Calu3 (cell line): ENCODE data around the gene TMEM168. TPM values are rescaled to one million over a fixed set of nuclear protein-coding genes. Genes with fewer than 3 reads are reported as not detected.

Source experiments
- BruUV-seq: library from RNA; stranded (reverse); fragments of 400-500 nt; replicated peaks from 2 replicates; lab custom pipeline; 2021; lab: Mats Ljungman, UMichigan
- CTCF ChIA-PET: fragments of 300-600 bp; sonication (Branson Sonifier 250); formaldehyde crosslinking; loops from one replicate; lab custom pipeline; 2022; ENCODE audit warnings: antibody characterized with exemption; lab: Charles Lee
- DNase-seq: peaks from one replicate; pipeline ENCODE4 v3.0.0; 2022
- H3K27ac Mint-ChIP-seq: one replicate; pipeline ENCODE4 v1.8.0; 2022; ENCODE audit warnings: mixed read lengths; ENCODE audit not compliant: unreplicated experiment
- H3K27me3 Mint-ChIP-seq: one replicate; pipeline ENCODE4 v1.8.0; 2022; ENCODE audit warnings: mixed read lengths; ENCODE audit not compliant: unreplicated experiment
- H3K36me3 Mint-ChIP-seq: one replicate; pipeline ENCODE4 v1.8.0; 2022; ENCODE audit warnings: mild to moderate bottlenecking, moderate library complexity, mixed read lengths; ENCODE audit not compliant: insufficient read depth, unreplicated experiment
- H3K4me1 Mint-ChIP-seq: one replicate; pipeline ENCODE4 v1.8.0; 2022; ENCODE audit warnings: mild to moderate bottlenecking, low read depth, mixed read lengths; ENCODE audit not compliant: unreplicated experiment
- H3K4me3 Mint-ChIP-seq: one replicate; pipeline ENCODE4 v1.8.0; 2022; ENCODE audit warnings: mild to moderate bottlenecking, low read depth, moderate library complexity, mixed read lengths; ENCODE audit not compliant: unreplicated experiment
- H3K9me3 Mint-ChIP-seq: one replicate; pipeline ENCODE4 v1.8.0; 2022; ENCODE audit warnings: low read depth, mixed read lengths; ENCODE audit not compliant: unreplicated experiment
- intact Hi-C: fragments of 100-400 bp; cut with micrococcal nuclease; formaldehyde crosslinking; loops from one replicate; pipeline ENCODE4 v1.10.0; 2022; ENCODE audit not compliant: unreplicated experiment
- total RNA-seq: library from RNA; stranded (reverse); gene quantifications from 2 replicates; pipeline ENCODE4 v1.2.3, GENCODE V29; 2022
- TF ChIP-seq, protein P1 (sequence below): fragments of 200-600 bp; IDR thresholded peaks from one replicate; pipeline ENCODE4 v1.8.0; 2022; ENCODE audit warnings: antibody characterized with exemption; ENCODE audit not compliant: unreplicated experiment

Gene TMEM168
- total RNA-seq, 1 experiment from 2014 or later, result 20.6 TPM

DNA sequence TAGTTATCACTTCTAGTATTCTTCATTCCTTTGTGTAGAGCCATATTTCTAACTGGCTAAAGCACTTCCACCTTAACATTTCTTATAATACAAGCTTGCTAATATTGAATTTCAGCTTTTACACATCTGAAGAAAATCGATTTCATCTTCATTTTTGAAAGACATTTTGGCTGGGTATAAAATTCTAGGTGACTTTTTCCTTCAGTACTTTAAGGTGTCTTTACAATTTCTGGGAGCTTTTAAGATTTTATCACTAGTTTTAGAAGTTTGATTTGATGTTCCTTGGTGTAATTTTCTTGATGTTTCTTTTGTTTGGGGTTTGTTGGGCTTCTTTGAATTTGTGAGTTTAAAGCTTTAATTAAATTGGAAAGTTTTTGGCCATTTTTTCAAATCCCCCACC is 38.5 kb upstream of the TMEM168 start:
- Mint-ChIP-seq H3K4me1 (no peaks in the 10 kb centered on the region), H3K27ac (no peak overlapping the region), H3K36me3 (no peaks in the 10 kb centered on the region), H3K27me3 (no peaks in the 10 kb centered on the region), H3K4me3 (no peak overlapping the region), H3K9me3 (peaks cover 4% of the 10 kb centered on the region)
- DNase-seq, result no peak
- BruUV-seq, result no TSS peak
- CTCF ChIA-PET, result no interaction called here
- intact Hi-C loops, result no loop called here
- TF ChIP-seq, protein P1, sequence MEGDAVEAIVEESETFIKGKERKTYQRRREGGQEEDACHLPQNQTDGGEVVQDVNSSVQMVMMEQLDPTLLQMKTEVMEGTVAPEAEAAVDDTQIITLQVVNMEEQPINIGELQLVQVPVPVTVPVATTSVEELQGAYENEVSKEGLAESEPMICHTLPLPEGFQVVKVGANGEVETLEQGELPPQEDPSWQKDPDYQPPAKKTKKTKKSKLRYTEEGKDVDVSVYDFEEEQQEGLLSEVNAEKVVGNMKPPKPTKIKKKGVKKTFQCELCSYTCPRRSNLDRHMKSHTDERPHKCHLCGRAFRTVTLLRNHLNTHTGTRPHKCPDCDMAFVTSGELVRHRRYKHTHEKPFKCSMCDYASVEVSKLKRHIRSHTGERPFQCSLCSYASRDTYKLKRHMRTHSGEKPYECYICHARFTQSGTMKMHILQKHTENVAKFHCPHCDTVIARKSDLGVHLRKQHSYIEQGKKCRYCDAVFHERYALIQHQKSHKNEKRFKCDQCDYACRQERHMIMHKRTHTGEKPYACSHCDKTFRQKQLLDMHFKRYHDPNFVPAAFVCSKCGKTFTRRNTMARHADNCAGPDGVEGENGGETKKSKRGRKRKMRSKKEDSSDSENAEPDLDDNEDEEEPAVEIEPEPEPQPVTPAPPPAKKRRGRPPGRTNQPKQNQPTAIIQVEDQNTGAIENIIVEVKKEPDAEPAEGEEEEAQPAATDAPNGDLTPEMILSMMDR, result no peak

DNA sequence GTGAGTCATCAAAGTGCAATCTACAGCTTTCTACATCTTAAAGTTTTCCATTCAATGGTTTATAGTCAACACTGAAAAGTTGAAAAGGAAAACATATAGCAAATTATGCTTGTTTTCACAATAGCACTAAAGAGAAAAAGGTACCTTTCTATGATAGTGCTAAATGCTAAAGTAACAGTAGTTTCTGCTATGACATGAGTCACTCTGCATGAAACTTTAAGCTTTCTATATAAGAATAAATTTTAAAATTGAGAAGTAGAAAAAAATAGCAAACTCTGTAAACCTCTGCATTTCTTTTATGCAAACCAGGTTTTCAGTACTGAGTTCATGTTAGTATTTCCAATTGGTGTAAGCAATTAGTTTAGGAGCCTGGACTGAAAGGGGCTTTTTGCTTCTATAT is 31.2 kb upstream of the TMEM168 start:
- Mint-ChIP-seq H3K36me3 (no peaks in the 10 kb centered on the region), H3K4me1 (no peaks in the 10 kb centered on the region), H3K4me3 (no peak overlapping the region), H3K27me3 (no peaks in the 10 kb centered on the region), H3K27ac (no peak overlapping the region), H3K9me3 (no peaks in the 10 kb centered on the region)
- BruUV-seq, result no TSS peak
- intact Hi-C loops, result no loop called here
- no peak for DNase-seq
- TF ChIP-seq, protein P1, result no peak
- CTCF ChIA-PET, result no interaction called here

DNA sequence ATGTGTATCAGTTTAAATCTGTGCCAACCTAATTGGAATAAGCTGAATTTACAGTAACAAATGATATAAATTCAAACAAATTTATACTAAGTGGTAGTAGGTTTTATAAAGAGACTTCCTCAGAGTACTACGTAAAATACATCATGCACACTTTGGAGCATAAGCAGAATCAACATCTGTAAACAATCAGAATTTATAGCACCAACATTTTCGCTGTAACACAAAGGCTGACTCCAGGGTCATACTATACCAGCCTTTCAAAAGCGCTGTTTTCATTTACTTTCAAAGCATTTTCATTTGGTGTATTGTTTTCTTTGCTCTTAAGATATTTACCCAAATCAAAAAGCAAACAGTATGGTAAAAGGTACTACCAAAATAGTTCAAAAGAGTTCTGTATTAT is 29.3 kb upstream of the TMEM168 start:
- no peaks in the 10 kb centered on the region for H3K36me3 Mint-ChIP-seq
- no peak for DNase-seq
- CTCF ChIA-PET, result no interaction called here
- H3K27me3 Mint-ChIP-seq, result no peaks in the 10 kb centered on the region
- no TSS peak for BruUV-seq
- no peaks in the 10 kb centered on the region for H3K9me3 Mint-ChIP-seq
- H3K27ac Mint-ChIP-seq, result no peak overlapping the region
- no peak overlapping the region for H3K4me3 Mint-ChIP-seq
- no peaks in the 10 kb centered on the region for H3K4me1 Mint-ChIP-seq
- TF ChIP-seq, protein P1, result no peak
- intact Hi-C loops, result no loop called here

DNA sequence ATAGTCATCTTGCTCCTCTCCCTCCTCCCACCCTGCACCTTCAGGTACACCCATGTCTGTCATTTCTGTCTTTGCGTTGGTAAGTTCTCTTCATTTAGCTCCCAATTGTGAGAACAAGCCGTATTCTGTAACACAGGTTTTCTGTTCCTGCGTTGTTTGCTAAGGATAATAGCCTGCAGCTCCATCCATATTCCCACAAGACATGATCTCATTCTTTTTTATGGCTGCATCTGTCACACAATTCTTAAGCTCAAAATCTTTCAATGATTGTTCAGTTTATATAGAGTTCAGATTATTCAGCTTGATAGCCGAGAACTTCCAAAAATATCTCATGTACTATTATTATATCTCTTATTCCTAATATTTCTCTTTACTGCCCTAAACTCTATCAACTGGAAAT is 16.0 kb upstream of the TMEM168 start:
- BruUV-seq, result no TSS peak
- no peak overlapping the region for H3K4me3 Mint-ChIP-seq
- H3K27ac Mint-ChIP-seq, result no peak overlapping the region
- H3K36me3 Mint-ChIP-seq, result no peaks in the 10 kb centered on the region
- H3K27me3 Mint-ChIP-seq, result peaks cover 14% of the 10 kb centered on the region
- TF ChIP-seq, protein P1, result no peak
- CTCF ChIA-PET, result no interaction called here
- intact Hi-C loops, result no loop called here
- no peaks in the 10 kb centered on the region for H3K9me3 Mint-ChIP-seq
- H3K4me1 Mint-ChIP-seq, result no peaks in the 10 kb centered on the region
- DNase-seq, result no peak

GRCh38 chr7:112802406-112802805 is 12.2 kb upstream of the TMEM168 start:
- Mint-ChIP-seq H3K9me3 (no peaks in the 10 kb centered on the region), H3K36me3 (no peaks in the 10 kb centered on the region), H3K27me3 (peaks cover 14% of the 10 kb centered on the region), H3K27ac (no peak overlapping the region), H3K4me3 (no peak overlapping the region), H3K4me1 (no peaks in the 10 kb centered on the region)
- no peak for DNase-seq
- TF ChIP-seq, protein P1, result no peak
- CTCF ChIA-PET, result no interaction called here
- intact Hi-C loops, result no loop called here
- no TSS peak for BruUV-seq
